DLD1 (cell line): Measurements from ENCODE around the gene MYH7.
"Not testable (repeated sequence)": the region's sequence is repeated elsewhere in the genome, so short reads cannot be mapped to it uniquely, and the experiment has no call there.

Source experiments
- in situ Hi-C: cut with HindIII; loops from 2 replicates; pipeline ENCODE4 v1.10.0; 2017; ENCODE audit warnings: low sequenced_read_pairs

MYH7 gene

DNA sequence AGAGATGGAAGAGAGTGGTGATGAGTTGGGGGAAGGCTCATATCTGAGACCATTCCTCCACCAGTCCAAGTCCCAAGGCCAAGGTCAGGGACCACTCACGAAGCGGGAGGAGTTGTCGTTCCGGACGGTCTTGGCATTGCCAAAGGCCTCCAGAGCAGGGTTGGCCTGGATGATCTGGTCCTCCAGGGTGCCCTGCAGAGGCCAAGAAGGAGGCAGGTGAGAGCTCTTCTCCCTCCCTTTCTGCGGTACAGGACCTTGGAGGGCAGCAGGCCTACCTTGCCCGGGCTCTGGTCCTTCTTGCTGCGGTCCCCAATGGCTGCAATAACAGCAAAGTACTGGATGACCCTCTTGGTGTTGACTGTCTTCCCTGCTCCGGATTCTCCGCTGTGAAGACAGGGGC, 4.0 kb downstream of the MYH7 start:
- in situ Hi-C loops = no loop called here

- in situ Hi-C loops = no loop called here
Measured at GRCh38 chr14:23430723-23431085, 4.8 kb downstream of the MYH7 start.

- in situ Hi-C loops = no loop called here
Measured at GRCh38 chr14:23430016-23430722, 5.3 kb downstream of the MYH7 start.

DNA sequence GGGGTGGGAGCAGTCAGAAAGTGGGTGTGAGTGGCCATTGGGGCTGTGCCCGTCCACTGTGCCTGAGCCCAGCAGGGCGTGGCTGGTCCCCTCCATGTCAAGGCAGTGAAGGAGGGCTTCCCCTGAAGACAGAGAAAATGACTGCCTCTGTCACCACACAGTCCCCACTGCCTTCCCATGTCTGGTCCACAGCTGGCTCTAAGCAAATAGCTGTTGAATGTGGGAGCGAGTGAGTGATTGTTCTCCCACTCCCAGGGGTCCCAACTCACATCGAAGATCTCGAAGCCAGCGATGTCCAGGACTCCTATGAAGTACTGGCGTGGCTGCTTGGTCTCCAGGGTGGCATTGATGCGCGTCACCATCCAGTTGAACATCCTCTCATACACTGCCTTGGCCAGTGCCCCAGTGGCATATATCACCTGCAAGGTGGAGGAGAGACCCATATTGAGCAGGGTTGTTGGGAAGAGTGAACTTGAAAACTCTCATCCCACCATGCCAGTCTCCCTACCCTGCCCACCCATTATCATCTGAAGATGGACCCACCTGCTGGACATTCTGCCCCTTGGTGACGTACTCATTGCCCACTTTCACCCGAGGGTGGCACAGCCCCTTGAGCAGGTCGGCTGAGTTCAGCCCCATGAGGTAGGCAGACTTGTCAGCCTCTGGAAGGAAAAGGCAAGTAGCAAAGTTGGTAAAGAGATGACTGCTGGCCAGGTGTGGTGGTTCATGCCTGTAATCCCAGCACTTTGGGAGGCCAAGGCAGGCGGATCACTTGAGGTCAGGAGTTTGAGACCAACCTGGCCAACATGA, 6.6 kb downstream of the MYH7 start:
- in situ Hi-C loops = no loop called here

DNA sequence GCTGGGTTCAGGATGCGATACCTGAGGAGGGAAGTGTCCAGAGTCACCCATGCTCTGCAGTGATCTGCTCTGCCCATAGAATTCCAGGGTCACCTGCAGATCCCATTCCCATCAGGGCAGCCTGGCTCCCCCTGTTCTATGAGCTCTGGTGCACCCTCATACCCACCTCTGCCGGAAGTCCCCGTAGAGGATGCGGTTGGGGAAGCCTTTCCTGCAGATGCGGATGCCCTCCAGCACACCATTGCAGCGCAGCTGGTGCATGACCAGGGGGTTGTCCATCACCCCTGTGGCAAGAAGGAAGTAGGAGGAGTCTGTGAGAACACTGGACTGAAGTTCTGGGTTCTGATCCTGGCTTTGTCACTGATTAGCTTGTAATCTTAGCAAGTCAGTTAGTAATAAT, 9.7 kb downstream of the MYH7 start:
- in situ Hi-C loops = not testable (repeated sequence)

DNA sequence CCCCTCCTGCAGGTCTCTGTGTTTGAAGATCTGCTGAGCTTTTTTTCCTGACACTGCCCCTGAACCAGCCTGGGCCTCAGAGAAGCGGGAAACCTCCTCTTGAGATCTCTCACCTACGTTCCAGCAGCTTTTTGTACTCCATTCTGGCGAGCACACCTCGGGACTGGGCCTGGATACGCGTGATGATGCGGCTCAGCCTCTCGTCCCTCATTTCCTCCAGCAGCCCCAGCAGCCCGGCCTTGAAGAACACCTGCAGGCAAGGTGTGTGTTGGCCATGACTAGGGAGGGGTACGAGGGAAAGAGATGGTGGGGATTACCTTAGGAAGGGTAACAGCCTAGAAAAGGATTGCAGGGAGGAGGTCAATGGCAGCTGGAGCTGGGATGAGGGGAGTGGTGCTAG, 10.3 kb downstream of the MYH7 start:
- in situ Hi-C loops = no loop called here

DNA sequence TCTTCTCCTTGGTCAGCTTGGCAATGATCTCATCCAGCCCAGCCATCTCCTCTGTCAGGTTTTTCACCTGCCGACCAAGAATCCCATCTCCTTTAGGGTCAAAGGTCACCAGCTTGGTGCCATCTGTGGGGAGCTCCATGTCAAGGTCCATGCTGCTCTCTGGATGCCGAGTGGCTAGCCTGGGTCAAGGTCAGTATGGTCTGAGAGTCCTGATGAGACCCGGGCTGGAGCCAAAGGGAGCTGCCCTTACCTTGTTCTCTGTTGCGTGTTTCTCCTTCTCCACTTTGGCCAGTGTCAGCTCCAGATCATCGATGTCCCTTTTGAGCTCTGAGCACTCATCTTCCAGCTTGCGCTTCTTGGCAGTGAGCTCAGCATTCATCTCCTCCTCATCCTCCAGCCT, 11.8 kb downstream of the MYH7 start:
- in situ Hi-C loops = no loop called here

DNA sequence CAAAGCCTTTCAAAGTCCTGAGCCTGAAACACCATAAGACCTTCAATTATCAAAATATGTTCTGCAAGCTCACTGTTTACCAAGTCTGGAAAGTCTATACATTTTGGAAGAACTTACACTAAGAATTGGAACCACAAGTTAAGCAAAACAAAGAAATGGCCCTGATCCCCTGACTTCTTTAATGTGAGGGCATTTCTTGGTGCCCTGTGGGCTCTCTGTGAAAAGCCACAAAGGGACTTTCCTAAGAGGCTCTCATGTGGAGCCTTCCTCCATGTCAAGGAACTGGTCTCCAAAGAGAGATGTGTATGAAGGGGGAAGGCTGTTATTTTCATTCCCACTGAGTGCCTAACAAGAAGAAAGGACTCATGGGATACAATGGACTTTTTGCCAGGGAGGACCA, 13.9 kb downstream of the MYH7 start:
- in situ Hi-C loops = no loop called here

DNA sequence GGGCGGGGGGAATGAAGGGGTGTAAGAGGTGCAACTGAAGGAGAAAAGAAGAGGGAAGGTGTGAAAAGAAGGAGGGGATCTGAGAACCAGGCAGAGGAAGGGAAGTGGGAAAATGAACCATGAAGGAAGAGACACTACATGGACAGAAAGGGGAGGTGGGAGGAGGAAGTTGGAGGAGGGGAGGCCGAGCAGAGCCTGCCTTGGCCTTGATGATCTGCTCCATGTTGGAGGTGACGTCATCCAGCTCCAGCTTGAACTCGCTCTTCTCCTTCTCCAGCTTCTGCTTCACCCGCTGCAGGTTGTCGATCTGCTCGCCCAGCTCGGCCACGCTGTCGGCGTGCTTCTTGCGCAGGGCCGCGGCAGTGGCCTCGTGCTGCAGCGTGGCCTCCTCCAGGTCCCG, 15.8 kb downstream of the MYH7 start:
- in situ Hi-C loops = not testable (repeated sequence)

GRCh38 chr14:23418021-23418420, 17.4 kb downstream of the MYH7 start:
- in situ Hi-C loops = no loop called here

- in situ Hi-C loops = not testable (repeated sequence)
Measured at GRCh38 chr14:23417269-23417668, 18.2 kb downstream of the MYH7 start.

GRCh38 chr14:23416801-23417200, 18.7 kb downstream of the MYH7 start:
- in situ Hi-C loops = no loop called here

- in situ Hi-C loops = no loop called here
Measured at GRCh38 chr14:23415821-23416778, 19.4 kb downstream of the MYH7 start.

GRCh38 chr14:23414906-23415820, 20.3 kb downstream of the MYH7 start:
- in situ Hi-C loops = no loop called here

- in situ Hi-C loops = no loop called here
Measured at GRCh38 chr14:23414254-23414653, 21.2 kb downstream of the MYH7 start.

- in situ Hi-C loops = no loop called here
Measured at GRCh38 chr14:23413681-23414080, 21.8 kb downstream of the MYH7 start.

DNA sequence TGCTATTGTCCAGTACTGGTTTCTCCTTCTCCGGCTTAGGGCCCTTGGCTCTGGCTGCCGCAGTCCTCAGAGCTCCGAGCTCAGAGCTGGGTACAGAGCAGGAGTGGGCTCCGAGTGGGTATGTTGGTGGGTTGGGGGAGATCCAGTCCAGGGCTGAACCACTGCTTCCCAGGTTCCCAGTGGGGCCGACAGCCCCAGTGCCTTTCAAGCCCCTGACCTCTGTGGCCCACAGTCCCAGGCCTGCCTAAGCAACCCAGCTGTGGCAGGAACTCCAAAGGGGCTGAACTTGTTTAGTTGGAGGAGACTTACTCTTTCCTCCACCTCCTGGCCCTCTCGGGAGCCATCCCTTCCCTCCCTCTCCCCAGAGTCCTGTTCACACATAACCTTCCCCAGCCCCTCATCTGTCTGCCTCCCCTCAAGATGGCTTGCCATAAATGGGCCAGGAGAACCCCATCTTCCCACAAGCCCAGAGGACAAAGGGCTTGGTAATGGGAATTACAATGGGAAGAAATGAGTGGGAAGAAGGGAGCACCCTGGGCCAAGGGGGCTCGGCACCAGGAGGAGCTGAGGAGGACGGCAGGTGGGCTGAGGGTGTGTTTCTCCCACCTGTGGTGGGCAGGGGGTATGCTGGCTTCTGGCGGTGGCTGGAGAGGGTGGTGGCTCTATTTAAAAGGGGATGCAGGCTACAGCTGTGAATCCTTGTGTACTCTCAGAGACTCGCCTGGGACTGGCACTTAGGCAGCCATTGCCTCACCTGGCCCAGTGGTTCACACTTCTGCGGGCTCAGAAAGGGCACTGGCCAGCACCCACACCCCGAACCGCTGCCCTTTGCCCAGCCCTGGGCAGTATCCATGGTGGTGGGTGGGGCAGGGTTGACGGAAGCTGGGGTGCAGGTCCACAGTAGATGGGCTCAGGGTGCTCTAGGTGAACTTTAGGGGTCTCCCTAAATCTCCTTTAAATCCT, 23.6 kb downstream of the MYH7 start:
- in situ Hi-C loops = no loop called here

GRCh38 chr14:23409966-23410635, 25.4 kb downstream of the MYH7 start:
- in situ Hi-C loops = no loop called here

DNA sequence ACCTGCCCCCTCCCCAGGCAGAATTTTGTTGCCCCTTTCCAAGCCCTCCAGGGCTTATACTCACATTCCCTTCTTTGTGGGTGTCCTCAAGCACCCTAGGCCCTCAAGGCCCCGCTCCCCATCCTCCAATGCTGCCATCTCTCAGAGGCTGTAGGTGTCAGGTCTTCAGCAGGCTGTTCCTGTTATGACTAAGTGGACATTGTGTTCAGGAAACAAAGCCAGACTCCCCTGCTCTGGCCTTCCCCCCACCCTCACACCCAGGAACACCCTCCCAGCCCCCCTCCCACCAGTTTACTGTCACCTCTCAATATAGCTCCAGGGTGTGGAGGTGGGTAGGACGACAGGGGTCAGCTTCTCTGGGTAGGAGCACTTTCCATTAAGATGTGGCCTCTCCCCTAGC, 26.0 kb downstream of the MYH7 start:
- in situ Hi-C loops = no loop called here
